H9 (cell line): ENCODE results near the gene SBK1. TPM values are rescaled to one million over a fixed set of nuclear protein-coding genes. Genes with fewer than 3 reads are reported as not detected.

Source experiments
- DNase-seq: peaks from one replicate; pipeline ENCODE4 v3.0.0-alpha.2; 2017
- H2AFZ ChIP-seq: one replicate; pipeline ENCODE4 v1.6.1; 2013; ENCODE audit warnings: mild to moderate bottlenecking, low read length, control low read depth, moderate library complexity
- H2AK5ac ChIP-seq: 2 replicates; pipeline ENCODE4 v1.6.1; 2013; ENCODE audit warnings: low read length, control low read depth, mixed read lengths; ENCODE audit not compliant: insufficient read length
- H2BK120ac ChIP-seq: one replicate; pipeline ENCODE4 v1.6.1; 2013; ENCODE audit warnings: low read depth, mild to moderate bottlenecking, low read length, control low read depth, inconsistent platforms; ENCODE audit not compliant: poor library complexity, severe bottlenecking
- H2BK12ac ChIP-seq: 2 replicates; pipeline ENCODE4 v1.6.1; 2013; ENCODE audit warnings: low read length, control low read depth, mixed read lengths, low read depth; ENCODE audit not compliant: insufficient read length
- H2BK15ac ChIP-seq: 2 replicates; pipeline ENCODE4 v1.6.1; 2013; ENCODE audit warnings: low read depth, low read length, control low read depth
- H2BK20ac ChIP-seq: one replicate; pipeline ENCODE4 v1.6.1; 2013; ENCODE audit warnings: low read depth, mild to moderate bottlenecking, low read length, control low read depth, inconsistent platforms; ENCODE audit not compliant: poor library complexity, severe bottlenecking
- H2BK5ac ChIP-seq: 2 replicates; pipeline ENCODE4 v1.6.1; 2013; ENCODE audit warnings: low read length, control low read depth, mixed read lengths; ENCODE audit not compliant: insufficient read length
- H3K14ac ChIP-seq: 2 replicates; pipeline ENCODE4 v1.6.1; 2013; ENCODE audit warnings: low read length, control low read depth; ENCODE audit not compliant: insufficient read depth
- H3K18ac ChIP-seq: 2 replicates; pipeline ENCODE4 v1.6.1; 2013; ENCODE audit warnings: low read depth, mild to moderate bottlenecking, mixed read lengths, low read length, control low read depth; ENCODE audit not compliant: insufficient read length
- H3K23ac ChIP-seq: 2 replicates; pipeline ENCODE4 v1.6.1; 2013; ENCODE audit warnings: low read length, control low read depth, mixed read lengths, low read depth; ENCODE audit not compliant: insufficient read length
- H3K23me2 ChIP-seq: 2 replicates; pipeline ENCODE4 v1.6.1; 2013; ENCODE audit warnings: low read depth, mild to moderate bottlenecking, mixed read lengths, low read length, control low read depth; ENCODE audit not compliant: insufficient read length, poor library complexity, severe bottlenecking
- H3K27ac ChIP-seq: 2 replicates; pipeline ENCODE4 v1.5.1; 2013; ENCODE audit warnings: low read length, control low read depth, mixed read lengths, low read depth; ENCODE audit not compliant: insufficient read length
- H3K27me3 ChIP-seq: 2 replicates; pipeline ENCODE4 v1.6.1; 2013; ENCODE audit warnings: low read length, control low read depth, inconsistent platforms; ENCODE audit not compliant: insufficient read depth
- H3K4ac ChIP-seq: 2 replicates; pipeline ENCODE4 v1.6.1; 2013; ENCODE audit warnings: low read depth, mild to moderate bottlenecking, control low read depth, inconsistent platforms, low read length, moderate library complexity
- H3K4me1 ChIP-seq: 2 replicates; pipeline ENCODE4 v1.6.1; 2013; ENCODE audit warnings: low read length, control low read depth, inconsistent platforms; ENCODE audit not compliant: insufficient read depth
- H3K4me2 ChIP-seq: 2 replicates; pipeline ENCODE4 v1.6.1; 2013; ENCODE audit warnings: low read length, control low read depth, mixed read lengths; ENCODE audit not compliant: insufficient read length, insufficient read depth
- H3K56ac ChIP-seq: 2 replicates; pipeline ENCODE4 v1.6.1; 2013; ENCODE audit warnings: low read depth, mild to moderate bottlenecking, mixed read lengths, low read length, control low read depth; ENCODE audit not compliant: insufficient read length
- H3K79me1 ChIP-seq: 2 replicates; pipeline ENCODE4 v1.6.1; 2013; ENCODE audit warnings: low read depth, mild to moderate bottlenecking, moderate library complexity, low read length, control low read depth, inconsistent platforms; ENCODE audit not compliant: insufficient read depth, poor library complexity, severe bottlenecking
- H3K79me2 ChIP-seq: 2 replicates; pipeline ENCODE4 v1.6.1; 2013; ENCODE audit warnings: low read length, control low read depth, inconsistent platforms; ENCODE audit not compliant: insufficient read depth
- H3K9ac ChIP-seq: 2 replicates; pipeline ENCODE4 v1.6.1; 2013; ENCODE audit warnings: low read length, control low read depth, mixed read lengths; ENCODE audit not compliant: insufficient read length; ENCODE audit errors: extremely low read depth
- H3K9me3 ChIP-seq: one replicate; pipeline ENCODE4 v1.6.1; 2013; ENCODE audit warnings: low read depth, low read length, inconsistent platforms; ENCODE audit not compliant: control insufficient read depth
- H3T11ph ChIP-seq: one replicate; pipeline ENCODE4 v1.6.1; 2013; ENCODE audit warnings: mild to moderate bottlenecking, low read length, control low read depth, inconsistent platforms
- H4K20me1 ChIP-seq: one replicate; pipeline ENCODE4 v1.6.1; 2013; ENCODE audit not compliant: control insufficient read depth, insufficient read length, insufficient read depth
- H4K5ac ChIP-seq: 2 replicates; pipeline ENCODE4 v1.6.1; 2013; ENCODE audit warnings: low read depth, mild to moderate bottlenecking, mixed read lengths, low read length, control low read depth; ENCODE audit not compliant: insufficient read length
- H4K8ac ChIP-seq: replicated peaks from 2 replicates; pipeline ENCODE4 v1.6.1; 2013; ENCODE audit warnings: low read length, control low read depth, mixed read lengths, low read depth; ENCODE audit not compliant: insufficient read length
- H4K91ac ChIP-seq: 2 replicates; pipeline ENCODE4 v1.6.1; 2013; ENCODE audit warnings: low read depth, mild to moderate bottlenecking, moderate library complexity, mixed read lengths, low read length, control low read depth; ENCODE audit not compliant: insufficient read length
- H3K27ac Mint-ChIP-seq, 3 experiments: 2 replicates in 2 of 3; 3 replicates in 1 of 3; pipeline ENCODE4 v1.8.0; 2020 to 2021; ENCODE audit warnings: mixed read lengths in 3 of 3, mild to moderate bottlenecking in 1 of 3, moderate library complexity in 1 of 3
- H3K27me3 Mint-ChIP-seq: 2 replicates; pipeline ENCODE4 v1.8.0; 2021; ENCODE audit warnings: low read depth, mild to moderate bottlenecking, moderate library complexity, mixed read lengths
- H3K36me3 Mint-ChIP-seq, 3 experiments: 2 replicates in 2 of 3; 3 replicates in 1 of 3; pipeline ENCODE4 v1.8.0; 2020 to 2021; ENCODE audit warnings: low read depth in 3 of 3, mixed read lengths in 3 of 3; ENCODE audit not compliant: insufficient read depth in 1 of 3
- H3K4me1 Mint-ChIP-seq, 2 experiments: 2 replicates each; pipeline ENCODE4 v1.8.0; 2020; ENCODE audit warnings: mixed read lengths in 2 of 2
- H3K4me3 Mint-ChIP-seq, 2 experiments: 2 replicates in 1 of 2; 3 replicates in 1 of 2; pipeline ENCODE4 v1.8.0; 2020 to 2021; ENCODE audit warnings: mild to moderate bottlenecking in 2 of 2, mixed read lengths in 2 of 2, moderate library complexity in 1 of 2
- H3K9me3 Mint-ChIP-seq, 2 experiments: 2 replicates in 1 of 2; 3 replicates in 1 of 2; pipeline ENCODE4 v1.8.0; 2020; ENCODE audit warnings: mild to moderate bottlenecking in 2 of 2, mixed read lengths in 2 of 2, moderate library complexity in 1 of 2
- CTCF ChIP-seq: fragments of 200-600 bp; sonication (generic); conservative IDR thresholded peaks from 3 replicates; pipeline ENCODE4 v1.8.0; 2021; ENCODE audit warnings: antibody characterized with exemption, mild to moderate bottlenecking
- WGBS: extraction: QIAGEN DNeasy Blood & Tissue Kit; methylation state at CpG from one replicate; pipeline ENCODE4 v1.1.7; 2013; ENCODE audit warnings: missing lambda C conversion rate, low lambda C conversion rate, mixed read lengths; ENCODE audit not compliant: insufficient read length; ENCODE audit errors: extremely low coverage; 5-methylcytosine and 5-hydroxymethylcytosine counted together
- total RNA-seq: library from RNA; stranded (reverse); gene quantifications from 2 replicates; pipeline ENCODE4 v1.2.1, GENCODE V29; 2021

Gene SBK1
- total RNA-seq, 1 experiment from 2014 or later = 65.5 TPM

GRCh38 chr16:28265822-28266221 is 26.5 kb upstream of the SBK1 start:
- Histone ChIP-seq H3K14ac (no peak overlapping the region), H3K4me2 (no peak overlapping the region), H4K5ac (no peak overlapping the region), H2AFZ (no peak overlapping the region), H2BK15ac (no peak overlapping the region), H2BK120ac (no peak overlapping the region), H3K9me3 (no peaks in the 10 kb centered on the region), H3T11ph (no peak overlapping the region), H3K27me3 (no peaks in the 10 kb centered on the region), H3K79me1 (no peaks in the 10 kb centered on the region), H2BK5ac (no peak overlapping the region), H4K8ac (no peak overlapping the region), H2BK20ac (no peak overlapping the region), H3K23ac (no peak overlapping the region), H3K4me1 (no peaks in the 10 kb centered on the region; the same call in 1 of the 2 replicates), H3K27ac (no peak overlapping the region), H3K23me2 (no peaks in the 10 kb centered on the region), H3K4ac (no peak overlapping the region), H4K91ac (no peak overlapping the region), H3K56ac (no peak overlapping the region), H3K79me2 (no peaks in the 10 kb centered on the region), H4K20me1 (no peaks in the 10 kb centered on the region), H2BK12ac (no peak overlapping the region), H2AK5ac (no peak overlapping the region), H3K18ac (no peak overlapping the region), H3K9ac (no peak overlapping the region)
- no peak overlapping the region for H3K4me3 Mint-ChIP-seq
- no peak overlapping the region for H3K27ac Mint-ChIP-seq
- H3K36me3 Mint-ChIP-seq = no peaks in the 10 kb centered on the region; a peak in 1 of 7 replicates
- no peaks in the 10 kb centered on the region; the same call in none of the 2 replicates for H3K27me3 Mint-ChIP-seq
- no peak for DNase-seq
- no CpG with 5 or more reads among the region's 5 CpGs for WGBS
- H3K4me1 Mint-ChIP-seq = peaks cover 7 to 23% of the 10 kb centered on the region in 2 experiments
- TF ChIP-seq CTCF = no peak
- H3K9me3 Mint-ChIP-seq = no peaks in the 10 kb centered on the region
